ENCODE results near the gene GUCY2C.

Gene GUCY2C

GRCh38 chr12:14619741-14620501, 76.5 kb downstream of the GUCY2C start:
- no peak for DNase-seq (ENCODE audit: low read depth)

- DNase-seq (ENCODE audit: low read depth) = no peak
These were observed 77.4 kb downstream of the GUCY2C start for GRCh38 chr12:14618983-14619382.

GRCh38 chr12:14614704-14615121, 81.7 kb downstream of the GUCY2C start:
- no peak for DNase-seq (ENCODE audit: low read depth)

- no peak for DNase-seq (ENCODE audit: low read depth)
These were observed 82.7 kb downstream of the GUCY2C start for GRCh38 chr12:14613718-14614117.

- no peak for DNase-seq (ENCODE audit: low read depth)
These were observed 83.4 kb downstream of the GUCY2C start for GRCh38 chr12:14612898-14613445.

- DNase-seq (ENCODE audit: low read depth) = no peak
These were observed 84.1 kb downstream of the GUCY2C start for GRCh38 chr12:14612250-14612649.

GRCh38 chr12:14611640-14612203, 84.7 kb downstream of the GUCY2C start:
- no peak for DNase-seq (ENCODE audit: low read depth)

- no peak for DNase-seq (ENCODE audit: low read depth)
These were observed 88.8 kb downstream of the GUCY2C start for GRCh38 chr12:14607568-14607967.

- no peak for DNase-seq (ENCODE audit: low read depth)
These were observed 90.9 kb downstream of the GUCY2C start for GRCh38 chr12:14605401-14605989.

GRCh38 chr12:14601692-14602478, 94.5 kb downstream of the GUCY2C start:
- DNase-seq (ENCODE audit: low read depth) = no peak

- no peak for DNase-seq (ENCODE audit: low read depth)
These were observed 98.9 kb downstream of the GUCY2C start for GRCh38 chr12:14597480-14597879.

GRCh38 chr12:14591719-14592118, 104.7 kb downstream of the GUCY2C start:
- no peak for DNase-seq (ENCODE audit: low read depth)

- DNase-seq (ENCODE audit: low read depth) = no peak
These were observed 107.0 kb downstream of the GUCY2C start for GRCh38 chr12:14589169-14590004.

- DNase-seq (ENCODE audit: low read depth) = no peak
These were observed 107.8 kb downstream of the GUCY2C start for GRCh38 chr12:14588571-14588970.

GRCh38 chr12:14578646-14579045, 117.8 kb downstream of the GUCY2C start:
- DNase-seq (ENCODE audit: low read depth) = no peak

GRCh38 chr12:14577344-14577743, 119.1 kb downstream of the GUCY2C start:
- DNase-seq (ENCODE audit: low read depth) = no peak

- no peak for DNase-seq (ENCODE audit: low read depth)
These were observed 119.5 kb downstream of the GUCY2C start for GRCh38 chr12:14576896-14577295.

GRCh38 chr12:14575585-14575984, 120.8 kb downstream of the GUCY2C start:
- DNase-seq (ENCODE audit: low read depth) = no peak

GRCh38 chr12:14573118-14573517, 123.3 kb downstream of the GUCY2C start:
- no peak for DNase-seq (ENCODE audit: low read depth)

GRCh38 chr12:14572401-14572800, 124.0 kb downstream of the GUCY2C start:
- DNase-seq (ENCODE audit: low read depth) = no peak

- DNase-seq (ENCODE audit: low read depth) = no peak
These were observed 124.6 kb downstream of the GUCY2C start for GRCh38 chr12:14571779-14572178.

All from activated T-cell treated with anti-CD3 and anti-CD28 coated beads for 1 hour (primary cell).